Neural crest cell (in vitro differentiated cells): Measurements from ENCODE around the gene NSUN2. TPM values are rescaled to one million over a fixed set of nuclear protein-coding genes. Genes with fewer than 3 reads are reported as not detected.

Experiments
- DNase-seq: peaks from one replicate; pipeline ENCODE4 v3.0.0; 2021; ENCODE audit warnings: low read depth, mixed read lengths, low spot score
- H3K27ac Mint-ChIP-seq: one replicate; pipeline ENCODE4 v1.8.0; 2021; ENCODE audit warnings: mild to moderate bottlenecking, mixed read lengths; ENCODE audit not compliant: unreplicated experiment
- H3K27me3 Mint-ChIP-seq: 2 replicates; pipeline ENCODE4 v1.8.0; 2021; ENCODE audit warnings: low read depth, mild to moderate bottlenecking, mixed read lengths
- H3K36me3 Mint-ChIP-seq: 2 replicates; pipeline ENCODE4 v1.8.0; 2021; ENCODE audit warnings: low read depth, mild to moderate bottlenecking, mixed read lengths
- H3K4me1 Mint-ChIP-seq: 2 replicates; pipeline ENCODE4 v1.8.0; 2021; ENCODE audit warnings: mixed read lengths
- H3K4me3 Mint-ChIP-seq: one replicate; pipeline ENCODE4 v1.8.0; 2021; ENCODE audit warnings: mild to moderate bottlenecking, mixed read lengths
- H3K9me3 Mint-ChIP-seq: 2 replicates; pipeline ENCODE4 v1.8.0; 2021; ENCODE audit warnings: mixed read lengths
- long read RNA-seq: library from polyadenylated mRNA; unstranded; transcript quantifications from one replicate; pipeline ENCODE4 v2.0.0, GENCODE V29; 2020
- total RNA-seq: library from RNA; stranded (reverse); gene quantifications from 2 replicates; pipeline ENCODE4 v1.2.1, GENCODE V29; 2021
- TF ChIP-seq, protein P1 (sequence below): fragments of 200-600 bp; sonication (generic); conservative IDR thresholded peaks from 2 replicates; pipeline ENCODE4 v1.5.0; 2021; ENCODE audit warnings: antibody characterized with exemption, mild to moderate bottlenecking

Gene NSUN2
- total RNA-seq, result 75.0 and 76.9 TPM in 2 replicates
- long read RNA-seq, transcript NSUN2-206 (18 exons, 2,619 nt), result minor isoform, 6 of 88 reads
- long read RNA-seq, transcript NSUN2-201 (19 exons, 3,303 nt), result major isoform, 24 of 88 reads
- long read RNA-seq, partial matches to known transcripts, result 45 of 88 reads
- long read RNA-seq, other reads (novel, unspliced or antisense), result 11 of 88 reads

DNA sequence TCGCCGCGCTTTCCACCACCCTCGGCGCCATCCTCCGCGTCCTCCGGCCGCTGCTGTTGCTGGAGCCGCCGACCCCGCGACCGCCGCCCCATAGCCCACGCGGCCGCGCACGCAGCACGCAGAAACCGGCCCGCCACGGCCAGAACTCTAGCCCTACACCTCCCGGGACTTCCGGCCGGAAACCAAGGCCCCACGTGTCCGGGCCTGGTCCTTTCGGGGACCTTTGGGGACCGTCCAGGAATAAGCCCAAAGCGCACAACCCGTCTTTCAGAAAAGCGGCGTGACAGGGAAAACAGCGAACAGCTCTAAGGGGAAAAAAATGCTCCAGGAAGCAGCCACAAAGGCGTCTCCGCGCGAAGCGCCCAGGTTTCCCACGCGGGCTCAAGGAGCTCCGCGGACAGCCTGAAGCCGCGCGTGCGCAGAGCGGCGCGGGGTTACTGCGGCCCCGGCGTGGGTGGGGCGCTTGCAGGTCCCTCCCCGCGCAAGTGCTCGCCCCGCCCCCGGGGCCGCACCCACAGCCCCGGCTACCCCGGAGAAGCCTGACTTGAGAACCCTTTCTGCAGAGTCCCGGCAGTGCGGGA, at the start of gene NSUN2, which contains the start of gene SRD5A1:
NSUN2 (minus strand) TSS at position 157 of the 581 bp plus-strand sequence; CDS start at position 92, 65 bp downstream.
SRD5A1 (plus strand) TSS at position 553 of the 581 bp plus-strand sequence. CDS start 137 bp downstream, outside the sequence.
- Mint-ChIP-seq H3K4me3 (peak within 1 kb of the TSS; percentile 98), H3K9me3 (no peaks in the 10 kb centered on the region), H3K27ac (peak within 1 kb of the TSS; percentile 100), H3K27me3 (no peaks in the 10 kb centered on the region), H3K36me3 (peaks cover 7% of the 10 kb centered on the region), H3K4me1 (peaks cover 33% of the 10 kb centered on the region)
- DNase-seq, result peak; percentile 87
- TF ChIP-seq, protein P1, sequence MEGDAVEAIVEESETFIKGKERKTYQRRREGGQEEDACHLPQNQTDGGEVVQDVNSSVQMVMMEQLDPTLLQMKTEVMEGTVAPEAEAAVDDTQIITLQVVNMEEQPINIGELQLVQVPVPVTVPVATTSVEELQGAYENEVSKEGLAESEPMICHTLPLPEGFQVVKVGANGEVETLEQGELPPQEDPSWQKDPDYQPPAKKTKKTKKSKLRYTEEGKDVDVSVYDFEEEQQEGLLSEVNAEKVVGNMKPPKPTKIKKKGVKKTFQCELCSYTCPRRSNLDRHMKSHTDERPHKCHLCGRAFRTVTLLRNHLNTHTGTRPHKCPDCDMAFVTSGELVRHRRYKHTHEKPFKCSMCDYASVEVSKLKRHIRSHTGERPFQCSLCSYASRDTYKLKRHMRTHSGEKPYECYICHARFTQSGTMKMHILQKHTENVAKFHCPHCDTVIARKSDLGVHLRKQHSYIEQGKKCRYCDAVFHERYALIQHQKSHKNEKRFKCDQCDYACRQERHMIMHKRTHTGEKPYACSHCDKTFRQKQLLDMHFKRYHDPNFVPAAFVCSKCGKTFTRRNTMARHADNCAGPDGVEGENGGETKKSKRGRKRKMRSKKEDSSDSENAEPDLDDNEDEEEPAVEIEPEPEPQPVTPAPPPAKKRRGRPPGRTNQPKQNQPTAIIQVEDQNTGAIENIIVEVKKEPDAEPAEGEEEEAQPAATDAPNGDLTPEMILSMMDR, result no peak

GRCh38 chr5:6682239-6682638, 49.4 kb upstream of the NSUN2 start:
- Mint-ChIP-seq H3K4me3 (no peak overlapping the region), H3K9me3 (no peaks in the 10 kb centered on the region), H3K27ac (no peak overlapping the region), H3K27me3 (peaks cover 69% of the 10 kb centered on the region), H3K4me1 (peaks cover 7% of the 10 kb centered on the region), H3K36me3 (no peaks in the 10 kb centered on the region)
- DNase-seq, result no peak
- TF ChIP-seq, protein P1, result no peak

- TF ChIP-seq, protein P1, result no peak
- Mint-ChIP-seq H3K4me1 (peaks cover 3% of the 10 kb centered on the region), H3K4me3 (no peak overlapping the region), H3K27ac (no peak overlapping the region), H3K27me3 (peaks cover 64% of the 10 kb centered on the region), H3K36me3 (peaks cover 4% of the 10 kb centered on the region), H3K9me3 (peaks cover 2% of the 10 kb centered on the region)
- no peak for DNase-seq
Observed at GRCh38 chr5:6681682-6682081, 48.8 kb upstream of the NSUN2 start.

DNA sequence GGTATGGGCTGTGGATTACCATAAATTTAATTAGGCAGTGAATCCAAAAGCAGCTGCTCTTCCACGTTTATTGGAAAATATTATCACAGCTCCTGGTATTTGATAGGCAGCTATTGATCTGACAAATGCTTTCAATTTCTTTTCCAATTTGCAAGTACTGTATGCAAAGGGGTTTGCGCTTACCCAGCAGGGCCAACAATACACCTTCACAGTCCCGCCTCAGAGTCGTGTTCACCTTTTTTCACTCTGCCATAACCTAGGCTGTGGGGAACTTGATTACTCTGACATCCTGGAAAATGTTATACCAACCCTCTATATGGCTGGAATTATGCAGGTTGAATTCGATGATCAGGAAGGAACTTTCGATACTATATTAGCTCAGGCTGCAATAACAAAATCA, 48.1 kb upstream of the NSUN2 start:
- no peak for DNase-seq
- Mint-ChIP-seq H3K36me3 (peaks cover 10% of the 10 kb centered on the region), H3K4me3 (no peak overlapping the region), H3K27ac (no peak overlapping the region), H3K4me1 (no peaks in the 10 kb centered on the region), H3K9me3 (peaks cover 5% of the 10 kb centered on the region), H3K27me3 (peaks cover 57% of the 10 kb centered on the region)
- TF ChIP-seq, protein P1, result no peak

GRCh38 chr5:6678385-6678784, 45.5 kb upstream of the NSUN2 start:
- no peak overlapping the region for H3K27ac Mint-ChIP-seq
- DNase-seq, result no peak
- H3K27me3 Mint-ChIP-seq, result peaks cover 33% of the 10 kb centered on the region
- no peak overlapping the region for H3K4me3 Mint-ChIP-seq
- TF ChIP-seq, protein P1, result no peak
- H3K4me1 Mint-ChIP-seq, result no peaks in the 10 kb centered on the region
- H3K9me3 Mint-ChIP-seq, result peaks cover 14% of the 10 kb centered on the region
- H3K36me3 Mint-ChIP-seq, result peaks cover 23% of the 10 kb centered on the region
